ENCODE results near the gene FAM53B. TPM values are rescaled to one million over a fixed set of nuclear protein-coding genes. Genes with fewer than 3 reads are reported as not detected.

FAM53B gene
- total RNA-seq, 2 donors from 2014 or later, result 17.1 to 21.1 TPM

DNA sequence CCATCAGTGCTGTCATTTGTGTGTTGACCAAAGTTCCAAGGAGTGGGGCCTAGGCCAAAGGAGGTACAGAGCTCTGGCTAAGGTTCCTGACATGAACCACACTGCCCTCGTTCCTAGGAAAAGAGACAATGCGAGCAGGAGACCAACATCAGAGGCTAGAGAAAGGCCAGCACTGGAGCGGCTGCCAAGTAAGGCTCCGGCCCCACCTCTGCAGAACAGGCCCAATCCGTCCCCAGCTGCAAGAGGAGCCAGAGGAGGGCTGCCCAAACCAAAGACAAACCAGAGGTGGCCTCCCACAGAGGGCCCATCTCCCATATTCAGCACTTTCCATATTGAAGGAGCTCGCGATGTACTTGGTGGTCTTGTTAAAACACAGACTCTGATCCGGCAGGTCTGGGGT lies 81.0 kb downstream of the FAM53B start:
- no peak for DNase-seq
- intact Hi-C loops (cut with DNase I), result no loop called here
- no peak overlapping the region for H3K27ac ChIP-seq
- no peaks in the 10 kb centered on the region for H3K4me1 ChIP-seq
- H3K36me3 ChIP-seq (replicated peaks in 1 of 2; ENCODE audit: insufficient read depth in 1 of 2, low read depth in 2 of 2), result no peaks in the 10 kb centered on the region
- H3K9me3 ChIP-seq, result no peaks in the 10 kb centered on the region
- 84 to 94% methylated on average over 6 to 8 of the region's 8 CpGs for WGBS, 2 donors
- no peak for ATAC-seq
- no peak overlapping the region for H3K4me3 ChIP-seq
- H3K27me3 ChIP-seq, result no peaks in the 10 kb centered on the region
- TF ChIP-seq, protein P1, sequence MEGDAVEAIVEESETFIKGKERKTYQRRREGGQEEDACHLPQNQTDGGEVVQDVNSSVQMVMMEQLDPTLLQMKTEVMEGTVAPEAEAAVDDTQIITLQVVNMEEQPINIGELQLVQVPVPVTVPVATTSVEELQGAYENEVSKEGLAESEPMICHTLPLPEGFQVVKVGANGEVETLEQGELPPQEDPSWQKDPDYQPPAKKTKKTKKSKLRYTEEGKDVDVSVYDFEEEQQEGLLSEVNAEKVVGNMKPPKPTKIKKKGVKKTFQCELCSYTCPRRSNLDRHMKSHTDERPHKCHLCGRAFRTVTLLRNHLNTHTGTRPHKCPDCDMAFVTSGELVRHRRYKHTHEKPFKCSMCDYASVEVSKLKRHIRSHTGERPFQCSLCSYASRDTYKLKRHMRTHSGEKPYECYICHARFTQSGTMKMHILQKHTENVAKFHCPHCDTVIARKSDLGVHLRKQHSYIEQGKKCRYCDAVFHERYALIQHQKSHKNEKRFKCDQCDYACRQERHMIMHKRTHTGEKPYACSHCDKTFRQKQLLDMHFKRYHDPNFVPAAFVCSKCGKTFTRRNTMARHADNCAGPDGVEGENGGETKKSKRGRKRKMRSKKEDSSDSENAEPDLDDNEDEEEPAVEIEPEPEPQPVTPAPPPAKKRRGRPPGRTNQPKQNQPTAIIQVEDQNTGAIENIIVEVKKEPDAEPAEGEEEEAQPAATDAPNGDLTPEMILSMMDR (IDR thresholded peaks at IDR 0.05), result no peak
- TF ChIP-seq POLR2A (IDR thresholded peaks at IDR 0.05), result no peak

DNA sequence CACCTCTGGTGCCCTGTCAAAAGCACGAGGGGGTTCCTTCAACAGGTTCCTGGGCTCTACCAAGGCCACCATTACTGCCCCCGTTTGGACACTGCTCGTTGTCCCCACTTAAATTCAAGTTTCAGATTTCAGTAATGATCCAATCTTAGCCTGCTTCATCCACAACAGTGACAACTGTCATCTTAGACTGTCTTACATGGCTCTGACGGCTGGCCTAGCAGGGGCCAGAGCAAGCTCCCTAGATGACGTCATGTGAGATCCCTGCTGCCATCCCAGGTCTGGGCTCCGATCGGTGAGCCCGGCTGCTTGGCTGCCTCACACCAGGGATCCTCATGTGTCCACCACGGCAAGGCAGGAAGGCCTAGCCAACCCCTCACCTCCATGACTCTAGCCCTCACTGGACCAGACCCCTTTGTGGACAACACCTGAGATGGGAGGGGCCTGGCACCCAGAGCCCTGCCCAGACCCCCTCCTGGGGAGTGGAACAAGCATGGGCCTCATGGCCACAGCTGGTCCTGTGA lies 82.5 kb downstream of the FAM53B start:
- ATAC-seq, result no peak
- no peak for DNase-seq
- 88 to 94% methylated on average over 4 to 6 of the region's 9 CpGs for WGBS, 2 donors
- TF ChIP-seq POLR2A (IDR thresholded peaks at IDR 0.05), result no peak
- TF ChIP-seq, protein P1 (IDR thresholded peaks at IDR 0.05), result no peak
- Histone ChIP-seq H3K9me3 (no peaks in the 10 kb centered on the region), H3K36me3 (replicated peaks in 1 of 2; ENCODE audit: insufficient read depth in 1 of 2, low read depth in 2 of 2) (no peaks in the 10 kb centered on the region), H3K27me3 (no peaks in the 10 kb centered on the region), H3K4me1 (no peaks in the 10 kb centered on the region), H3K4me3 (no peak overlapping the region), H3K27ac (no peak overlapping the region)
- intact Hi-C loops (cut with DNase I), result no loop called here

DNA sequence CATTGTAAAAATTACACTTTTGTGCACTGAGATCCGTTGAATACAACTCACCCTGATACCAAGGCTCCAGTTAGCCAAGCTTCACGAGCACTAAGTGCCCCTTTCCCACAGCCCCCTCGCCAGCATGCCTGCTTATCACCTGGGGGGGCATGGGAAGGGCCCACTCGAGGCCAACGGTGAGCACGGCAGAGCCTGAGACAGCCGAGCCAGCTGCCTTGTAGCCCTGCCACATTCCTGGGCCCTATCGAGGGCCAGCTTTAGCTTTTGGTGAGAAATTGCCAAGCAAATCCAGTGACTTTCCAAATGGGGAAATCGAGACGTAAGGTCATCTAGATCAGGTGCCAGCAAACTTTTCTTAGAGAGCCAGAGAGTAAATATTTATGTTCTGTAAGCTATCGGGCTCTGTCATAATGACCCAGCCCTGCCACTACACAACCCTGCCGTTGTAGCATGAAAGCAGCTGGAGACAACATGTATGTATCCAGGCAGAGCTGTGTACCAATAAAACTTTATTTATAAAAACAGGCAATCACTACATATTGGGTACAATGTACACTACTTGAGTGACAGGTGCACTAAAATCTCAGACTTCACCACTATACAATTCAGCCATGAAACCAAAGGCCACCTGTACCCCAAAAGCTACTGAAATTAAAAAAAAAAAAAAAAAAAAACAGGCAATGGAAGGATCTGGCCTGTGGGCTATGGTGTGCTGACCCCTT lies 83.6 kb downstream of the FAM53B start:
- no peak overlapping the region for H3K27ac ChIP-seq
- 36 to 41% methylated on average over 5 to 12 of the region's 12 CpGs for WGBS, 2 donors
- intact Hi-C loops (cut with DNase I), result no loop called here
- peak; percentile 55 for ATAC-seq
- no peaks in the 10 kb centered on the region for H3K9me3 ChIP-seq
- no peaks in the 10 kb centered on the region for H3K4me1 ChIP-seq
- H3K27me3 ChIP-seq, result no peaks in the 10 kb centered on the region
- TF ChIP-seq, protein P1 (IDR thresholded peaks at IDR 0.05), result no peak
- TF ChIP-seq POLR2A (IDR thresholded peaks at IDR 0.05), result no peak
- no peaks in the 10 kb centered on the region for H3K36me3 ChIP-seq (replicated peaks in 1 of 2; ENCODE audit: insufficient read depth in 1 of 2, low read depth in 2 of 2)
- H3K4me3 ChIP-seq, result no peak overlapping the region
- DNase-seq, result peak in 2 of 4 donors; percentile 39 to 48

DNA sequence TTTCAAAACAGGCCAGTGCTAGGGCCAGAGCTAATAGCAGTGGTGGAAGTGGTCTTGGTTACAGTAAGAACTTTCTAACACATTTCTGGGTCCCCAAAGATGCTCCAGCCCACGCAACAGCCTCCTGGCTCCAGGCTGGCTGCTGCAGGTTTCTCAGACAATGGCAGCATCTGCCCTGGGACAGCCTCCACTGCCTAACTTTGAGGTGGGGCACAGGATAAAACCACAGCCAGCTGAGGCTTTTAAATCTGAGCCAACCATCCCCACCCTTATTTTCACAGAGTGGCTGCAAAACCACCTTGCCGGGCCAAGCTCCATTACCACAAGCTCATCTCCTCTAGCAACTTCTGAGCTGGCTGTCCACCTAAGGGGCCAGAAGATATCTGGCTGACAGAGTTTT lies 84.8 kb downstream of the FAM53B start:
- no peak overlapping the region for H3K27ac ChIP-seq
- H3K9me3 ChIP-seq, result no peaks in the 10 kb centered on the region
- H3K27me3 ChIP-seq, result no peaks in the 10 kb centered on the region
- TF ChIP-seq, protein P1 (IDR thresholded peaks at IDR 0.05), result no peak
- TF ChIP-seq POLR2A (IDR thresholded peaks at IDR 0.05), result no peak
- ATAC-seq (no peak), DNase-seq (no peak)
- intact Hi-C loops (cut with DNase I), result no loop called here
- H3K4me1 ChIP-seq, result no peaks in the 10 kb centered on the region
- H3K4me3 ChIP-seq, result no peak overlapping the region
- no peaks in the 10 kb centered on the region for H3K36me3 ChIP-seq (replicated peaks in 1 of 2; ENCODE audit: insufficient read depth in 1 of 2, low read depth in 2 of 2)
- WGBS, 2 donors, result 64 to 89% methylated on average over 1 to 2 of the region's 2 CpGs

Measured in body of pancreas (tissue), 4 donors.